A549 treated with CORT108297 at 1 μM for 4 hours (cell line): ENCODE measurements around the gene HYCC1. TPM values are rescaled to one million over a fixed set of nuclear protein-coding genes. Genes with fewer than 3 reads are reported as not detected.

Experiments
- total RNA-seq: library from RNA; stranded (reverse); fragments of 200-300 nt; extraction: Qiagen RNA extraction; gene quantifications from 5 replicates; pipeline ENCODE4 v1.2.3, GENCODE V29; 2022

HYCC1 gene
- total RNA-seq, result 15.3 to 23.9 TPM (median 19.5 TPM) in 5 replicates

DNA sequence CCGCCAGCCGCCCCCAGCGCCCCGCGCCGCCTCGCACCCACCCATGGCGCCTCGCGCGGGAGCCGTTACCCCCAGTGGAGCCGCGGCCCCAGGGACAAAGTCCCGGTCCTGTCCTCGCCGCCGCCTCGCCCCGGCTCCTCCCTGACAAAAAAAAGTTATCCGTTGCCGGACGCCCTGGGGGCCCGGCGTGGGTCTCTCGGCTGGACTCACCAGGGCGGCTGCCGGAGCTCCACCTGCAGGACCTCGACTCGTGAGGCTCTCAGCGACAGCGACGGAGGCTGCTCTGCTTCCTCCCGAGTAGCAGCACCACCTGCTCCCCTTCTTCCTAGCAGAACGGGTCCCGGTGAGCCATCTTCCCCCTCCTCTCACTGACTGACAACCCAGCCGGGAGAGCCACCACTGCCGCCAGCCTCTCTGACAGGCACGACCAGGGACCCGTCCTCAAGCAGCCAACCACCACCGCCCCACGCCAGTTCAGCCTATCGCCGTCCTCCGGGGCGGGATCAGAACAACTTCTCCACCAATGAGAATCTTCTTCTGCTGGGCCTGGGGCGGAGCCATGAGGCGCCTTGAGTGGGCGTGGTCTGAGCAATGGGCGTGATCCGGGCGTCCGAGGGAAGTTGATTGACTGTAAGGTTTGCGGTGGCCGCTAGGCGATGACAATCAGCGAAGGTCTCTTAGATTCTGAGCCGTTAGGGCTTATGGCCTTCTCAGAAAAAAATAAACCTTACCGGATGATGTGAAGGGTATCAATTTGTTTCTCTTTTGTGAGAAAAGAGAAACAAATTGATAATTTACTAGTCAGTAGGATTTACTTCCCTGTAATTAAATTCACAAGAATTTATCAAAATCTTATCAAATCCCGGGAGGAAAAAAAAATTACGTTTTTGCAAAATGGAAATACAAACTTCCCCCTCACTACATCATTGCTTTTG, at the start of gene HYCC1:
TSS of gene HYCC1 (minus strand) at position 416 of the 935 bp plus-strand sequence. CDS start 23,019 bp downstream, outside the sequence.

Other genes starting within 250 kb of the HYCC1 start
- 430 to 1,226 TPM (median 470 TPM) in 5 replicates for gene TOMM7, start 191.3 kb downstream of the HYCC1 start, total RNA-seq
- 20.4 to 26.0 TPM (median 25.0 TPM) in 5 replicates for gene KLHL7, start 91.7 kb upstream of the HYCC1 start, total RNA-seq
- gene NUP42, start 167.9 kb upstream of the HYCC1 start, total RNA-seq, result 24.0 to 29.9 TPM (median 26.9 TPM) in 5 replicates
- gene GPNMB, start 232.6 kb upstream of the HYCC1 start, total RNA-seq, result 1.7 to 2.7 TPM (median 2.5 TPM) in 5 replicates